ENCODE measurements around the gene DHCR7.
A peak's percentile ranks its signal among the peaks of the same experiment; 100 is the strongest.

Gene DHCR7

GRCh38 chr11:71477641-71478527 lies 29.7 kb upstream of the DHCR7 start:
- no peak for DNase-seq (ENCODE audit: low spot score)

DNA sequence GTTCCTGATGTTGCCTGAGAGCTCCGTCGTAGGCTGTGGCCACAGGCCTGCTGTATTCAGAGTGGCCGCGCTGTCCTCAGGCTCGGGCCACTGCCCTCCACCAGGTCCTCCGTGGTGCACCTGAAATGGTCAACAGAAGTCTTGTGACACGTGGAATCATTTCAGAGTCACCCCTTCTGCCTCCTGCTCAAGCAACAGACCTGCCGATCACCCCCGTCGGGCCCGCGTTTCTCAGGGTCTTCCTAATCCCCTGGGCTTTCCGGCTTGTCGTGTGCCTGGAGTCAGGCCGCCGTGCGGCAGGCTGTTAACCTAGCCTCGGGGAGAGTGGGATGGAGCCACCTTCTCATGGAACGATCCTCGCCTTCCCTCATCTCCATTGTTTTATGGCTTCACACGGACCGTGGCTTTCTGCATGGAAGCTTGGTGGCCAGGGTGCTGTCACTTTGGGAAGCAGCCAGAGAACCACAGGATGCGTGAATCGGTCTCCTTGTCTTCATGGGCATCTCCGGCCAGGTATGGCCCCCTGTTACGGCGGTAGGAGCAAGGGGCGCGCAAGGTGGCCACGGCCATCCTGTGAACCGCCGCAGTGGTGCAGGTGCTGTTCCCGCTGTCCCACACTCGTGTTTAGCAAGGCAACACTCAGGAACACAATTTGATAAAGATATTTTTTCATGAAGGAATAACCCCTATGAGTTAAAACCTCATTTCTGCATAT lies 28.9 kb upstream of the DHCR7 start:
- DNase-seq (ENCODE audit: low spot score) = no peak

DNA sequence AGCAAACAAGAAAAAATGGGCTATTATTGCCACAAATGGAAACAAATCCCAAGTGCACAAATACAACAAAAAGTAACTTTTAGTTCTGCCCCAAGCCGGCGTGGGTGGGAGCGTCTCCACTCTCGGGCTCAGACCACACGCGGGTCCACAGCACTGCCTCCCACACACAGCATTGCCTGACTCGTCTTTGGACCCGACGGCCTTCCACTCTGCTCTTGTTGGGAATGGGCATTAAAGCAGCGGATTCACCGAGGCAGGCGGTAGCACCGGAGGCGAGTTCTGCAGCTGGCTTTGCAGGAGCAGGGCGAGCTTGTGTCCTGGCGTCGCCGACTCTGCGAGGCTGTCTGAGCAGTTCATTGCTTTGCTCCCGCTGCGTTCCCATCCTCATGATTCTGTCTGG lies 27.8 kb upstream of the DHCR7 start:
- DNase-seq (ENCODE audit: low spot score) = no peak

DNA sequence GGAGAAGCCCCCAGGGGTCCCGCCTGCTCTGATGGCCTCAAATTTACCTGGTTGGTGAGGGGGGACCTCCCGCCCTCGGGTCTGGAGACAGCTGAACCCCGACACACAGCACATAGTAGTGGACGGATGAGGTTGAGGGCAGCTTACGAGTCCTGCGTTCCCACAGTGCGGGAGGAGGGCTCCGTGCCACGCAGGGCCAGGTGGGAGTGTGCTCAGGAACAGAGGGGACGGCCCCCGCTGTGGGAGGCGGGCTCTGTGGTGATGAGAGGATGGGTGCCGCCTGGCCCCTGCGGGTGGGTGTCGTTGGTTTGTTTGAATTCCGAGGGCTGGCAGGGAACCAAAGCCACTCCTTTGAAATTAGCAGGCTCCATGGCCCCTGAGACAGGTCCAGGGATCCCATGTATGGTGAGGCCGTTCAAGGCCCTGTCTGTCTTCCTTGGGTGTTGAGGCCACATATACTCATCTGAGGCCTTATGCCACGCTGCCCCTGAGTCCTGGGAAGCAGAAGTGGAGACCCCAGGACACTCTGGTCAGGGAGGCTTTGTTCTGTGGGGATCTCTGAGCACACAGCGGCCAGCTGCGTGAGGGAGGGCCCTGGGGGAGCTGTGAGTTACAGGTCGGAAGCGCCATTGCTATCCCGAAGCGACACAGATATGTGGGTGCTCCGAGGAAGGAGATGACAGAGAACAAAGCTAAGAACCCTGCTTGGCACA lies 26.7 kb upstream of the DHCR7 start:
- DNase-seq (ENCODE audit: low spot score) = no peak

DNA sequence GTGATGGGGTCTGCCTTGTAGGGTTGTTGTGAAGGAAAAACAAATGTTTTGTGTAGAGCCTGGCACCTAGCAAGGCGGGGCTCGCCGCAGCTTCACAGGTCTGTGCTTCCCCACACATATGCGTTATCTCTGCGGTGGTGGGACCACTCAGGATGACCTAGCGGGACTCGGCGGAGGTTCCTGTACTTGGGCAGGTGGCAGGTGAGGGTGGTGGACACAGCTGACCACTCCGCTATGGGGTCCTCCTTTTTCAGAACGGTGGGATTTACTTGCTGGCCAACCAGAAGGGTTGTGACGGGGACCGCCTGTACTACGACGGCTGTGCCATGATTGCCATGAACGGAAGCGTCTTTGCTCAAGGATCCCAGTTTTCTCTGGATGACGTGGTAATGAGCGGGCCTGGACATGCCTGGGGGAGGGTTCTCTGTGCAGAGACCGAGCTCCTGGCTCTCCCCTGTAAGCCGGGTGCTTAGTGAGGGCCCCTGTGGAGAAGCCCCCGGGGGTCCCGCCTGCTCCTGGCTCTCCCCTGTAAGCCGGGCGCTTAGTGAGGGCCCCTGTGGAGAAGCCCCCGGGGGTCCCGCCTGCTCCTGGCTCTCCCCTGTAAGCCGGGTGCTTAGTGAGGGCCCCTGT lies 26.1 kb upstream of the DHCR7 start:
- DNase-seq (ENCODE audit: low spot score) = no peak

DNA sequence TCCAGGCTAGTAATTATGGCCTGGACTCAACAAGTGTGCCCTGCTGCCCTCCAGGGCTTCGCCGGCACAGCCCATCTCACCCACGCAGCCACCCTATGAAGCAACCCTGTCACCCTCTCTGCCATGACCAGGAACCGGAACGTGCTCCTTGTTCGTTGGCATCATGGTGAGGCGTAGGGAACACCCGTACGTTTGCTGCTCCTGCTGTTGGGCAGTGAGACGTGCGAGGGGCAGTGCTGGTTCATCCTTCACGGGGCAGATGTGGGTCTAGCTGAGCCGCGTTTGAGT lies 25.5 kb upstream of the DHCR7 start:
- no peak for DNase-seq (ENCODE audit: low spot score)

- DNase-seq (ENCODE audit: low spot score) = no peak
These were observed 25.0 kb upstream of the DHCR7 start for GRCh38 chr11:71472941-71473792.

GRCh38 chr11:71472357-71472885 lies 24.2 kb upstream of the DHCR7 start:
- no peak for DNase-seq (ENCODE audit: low spot score)

DNA sequence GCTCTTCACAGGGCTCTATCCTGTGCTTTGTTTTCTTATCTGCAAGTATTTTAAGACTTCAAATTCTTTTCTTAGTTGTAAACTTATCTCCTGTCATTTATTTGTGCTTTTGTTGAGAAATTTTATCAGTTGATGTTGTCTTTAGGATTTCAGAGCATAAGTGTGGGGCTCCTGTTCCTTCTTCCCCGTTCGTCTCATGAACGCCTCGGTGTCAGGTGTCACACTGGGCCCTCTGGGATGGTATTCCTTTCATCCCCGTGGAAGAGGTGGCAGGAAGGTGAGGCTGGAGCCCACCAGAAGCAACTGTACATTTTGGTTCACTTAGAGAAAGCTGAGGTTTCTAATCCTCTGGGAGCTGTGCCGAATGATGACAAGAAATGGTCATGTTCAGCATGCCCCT lies 22.8 kb upstream of the DHCR7 start:
- DNase-seq (ENCODE audit: low spot score) = no peak

DNA sequence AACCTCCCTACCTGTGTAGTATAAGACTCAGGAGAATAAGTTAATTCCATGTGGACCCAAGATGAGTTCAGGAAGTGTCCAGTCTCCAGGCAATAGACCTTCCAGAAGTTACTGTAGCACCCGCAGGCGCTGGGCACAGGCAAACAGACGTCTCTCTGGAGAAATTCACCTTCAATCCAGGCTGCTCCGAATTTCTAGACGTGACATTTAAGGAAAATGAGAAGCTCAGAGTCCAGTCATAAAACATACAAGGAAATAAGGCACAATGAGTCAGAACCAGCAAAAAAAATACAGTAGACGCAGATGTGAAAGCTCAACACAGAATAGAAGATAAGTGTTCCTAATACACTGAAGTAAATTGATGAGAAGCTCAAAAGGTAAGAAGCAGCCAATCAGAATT lies 19.0 kb upstream of the DHCR7 start:
- no peak for DNase-seq (ENCODE audit: low spot score)

- no peak for DNase-seq (ENCODE audit: low spot score)
These were observed 18.2 kb upstream of the DHCR7 start for GRCh38 chr11:71466358-71466757.

DNA sequence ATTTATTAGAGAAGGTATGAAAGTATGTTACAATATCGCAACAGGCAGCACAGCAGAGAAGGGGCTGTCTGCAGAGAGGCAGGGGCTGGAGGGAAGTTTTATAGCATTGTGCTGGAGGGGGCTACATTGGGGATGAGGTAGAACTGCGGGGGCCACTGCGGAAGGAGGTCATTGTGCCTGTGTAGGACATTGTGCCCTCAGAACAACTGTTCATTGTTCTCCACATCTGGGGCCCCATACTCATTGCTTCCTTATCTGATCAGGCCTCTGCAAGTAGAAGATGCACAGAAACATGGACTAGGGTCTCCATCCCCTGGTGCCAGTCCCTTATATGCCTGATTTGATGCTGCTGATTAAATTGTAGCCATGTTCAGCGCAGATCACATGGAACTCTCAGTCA lies 16.9 kb upstream of the DHCR7 start:
- peak; percentile 19 for DNase-seq (ENCODE audit: low spot score)

DNA sequence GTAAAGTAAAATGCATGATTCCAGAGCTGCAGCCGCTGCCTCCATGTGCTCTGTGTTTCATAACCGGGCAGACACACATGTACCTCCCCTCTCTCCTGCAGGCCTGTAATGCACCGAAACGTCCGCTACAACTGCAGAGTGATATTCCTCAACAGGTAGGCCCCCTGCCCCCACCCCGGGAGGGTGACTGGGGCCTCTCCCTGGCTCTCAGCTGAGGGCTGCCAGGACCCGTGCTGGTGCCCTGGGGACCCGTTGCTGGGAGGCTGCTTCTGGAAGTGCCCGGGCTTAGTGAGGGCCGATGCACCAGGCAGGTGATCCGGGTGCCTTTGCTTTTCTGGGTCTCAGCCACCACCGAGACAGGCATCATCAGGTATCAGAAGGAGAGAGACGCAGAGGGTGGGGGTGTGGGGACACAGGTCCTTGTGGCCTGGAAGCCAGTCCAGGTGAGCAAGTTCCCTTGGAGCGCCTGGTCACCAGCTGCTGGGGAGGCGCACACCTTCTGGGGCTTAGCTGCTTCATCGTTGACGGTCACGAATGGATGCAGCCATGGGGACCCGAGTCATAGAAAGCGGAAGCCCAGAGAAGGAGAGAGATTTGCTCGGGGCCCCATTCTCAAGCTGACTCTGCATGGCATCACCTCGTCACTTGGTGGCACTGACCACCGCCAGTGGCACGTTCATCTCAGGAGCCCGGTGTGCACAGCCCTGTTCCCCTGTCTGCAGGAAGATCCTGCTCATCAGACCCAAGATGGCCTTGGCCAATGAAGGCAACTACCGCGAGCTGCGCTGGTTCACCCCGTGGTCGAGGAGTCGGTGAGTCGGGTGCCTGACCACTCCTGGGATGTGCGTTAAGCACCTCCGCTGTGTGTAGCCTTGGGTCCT lies 15.4 kb upstream of the DHCR7 start:
- DNase-seq (ENCODE audit: low spot score) = no peak

DNA sequence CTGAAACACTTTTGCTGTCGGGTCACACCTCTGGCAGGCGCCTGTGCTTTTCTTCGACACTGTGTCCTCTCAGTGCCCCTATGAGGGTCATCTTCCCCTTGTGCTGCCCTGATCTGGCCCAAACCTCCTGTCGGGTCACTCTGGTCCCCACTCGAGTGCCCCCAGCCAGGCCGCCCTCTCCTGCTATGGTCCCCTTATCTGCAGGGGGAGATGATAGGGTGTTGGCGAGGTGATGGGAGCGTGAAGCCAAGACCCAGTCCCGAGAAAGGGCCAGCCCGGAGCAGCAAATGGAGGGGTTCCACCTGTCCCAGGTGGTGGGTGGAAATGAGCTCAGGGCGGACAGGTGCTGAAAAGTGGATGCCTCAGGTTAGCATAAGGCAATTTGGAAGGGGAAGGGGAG lies 14.5 kb upstream of the DHCR7 start:
- no peak for DNase-seq (ENCODE audit: low spot score)

DNA sequence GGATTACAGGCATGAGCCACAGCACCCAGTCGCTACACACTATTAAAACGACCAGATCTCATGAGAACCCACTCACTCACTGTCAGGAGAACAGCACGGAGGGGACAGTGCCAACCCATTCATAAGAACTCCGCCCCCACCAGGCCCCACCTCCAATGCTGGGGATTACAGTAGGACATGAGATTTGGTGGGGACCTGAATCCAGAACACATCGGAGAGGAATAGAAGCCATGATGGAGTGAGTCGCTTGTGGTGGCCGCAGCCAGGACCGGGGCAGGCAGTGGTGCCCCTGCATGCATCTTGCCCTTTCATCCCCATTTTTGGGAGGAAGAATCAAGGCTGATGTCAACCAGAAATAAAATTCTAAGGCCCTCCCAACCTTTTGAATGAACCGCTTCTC lies 13.5 kb upstream of the DHCR7 start:
- DNase-seq (ENCODE audit: low spot score) = no peak

- DNase-seq (ENCODE audit: low spot score) = no peak
These were observed 11.7 kb upstream of the DHCR7 start for GRCh38 chr11:71459767-71460320.

GRCh38 chr11:71459076-71459766 lies 11.0 kb upstream of the DHCR7 start:
- no peak for DNase-seq (ENCODE audit: low spot score)

GRCh38 chr11:71458146-71459070 lies 10.2 kb upstream of the DHCR7 start:
- DNase-seq (ENCODE audit: low spot score) = no peak

All from putamen (tissue), 1 donor.